HEK293T (cell line): ENCODE measurements around the gene LLCFC1.

Experiments used
- CTCF ChIA-PET: fragments of 350-600 bp; formaldehyde crosslinking; extraction: SDS; loops from one replicate; lab custom pipeline; 2021; ENCODE audit warnings: antibody characterized with exemption, inconsistent platforms; lab: Yijun Ruan, JAX
- POLR2A ChIA-PET: fragments of 350-600 bp; formaldehyde crosslinking; extraction: SDS; loops from one replicate; lab custom pipeline; 2020; ENCODE audit warnings: antibody characterized with exemption, inconsistent platforms; lab: Yijun Ruan, JAX
- DNase-seq: peaks from one replicate; pipeline ENCODE4 v3.0.0; 2012; ENCODE audit warnings: mixed read lengths; ENCODE audit errors: extremely low spot score
- ARNT ChIP-seq: fragments of 450-650 bp; IDR thresholded peaks from 2 replicates; pipeline ENCODE4 v1.6.1; 2017; ENCODE audit warnings: mild to moderate bottlenecking
- BHLHE40 ChIP-seq: fragments of 450-650 bp; IDR thresholded peaks from 2 replicates; pipeline ENCODE4 v1.6.1; 2016; ENCODE audit warnings: mild to moderate bottlenecking, moderate library complexity, borderline replicate concordance
- CTBP1 ChIP-seq: fragments of 450-650 bp; IDR thresholded peaks from 2 replicates; pipeline ENCODE4 v1.6.1; 2016; ENCODE audit warnings: borderline replicate concordance
- ELF4 ChIP-seq: fragments of 450-650 bp; IDR thresholded peaks from 2 replicates; pipeline ENCODE4 v1.6.1; 2017; ENCODE audit warnings: antibody characterized with exemption
- FOXA1 ChIP-seq: fragments of 450-650 bp; IDR thresholded peaks from 2 replicates; pipeline ENCODE4 v1.6.1; 2016; ENCODE audit warnings: mild to moderate bottlenecking
- FOXK2 ChIP-seq: fragments of 450-650 bp; IDR thresholded peaks from 2 replicates; pipeline ENCODE4 v1.6.1; 2016; ENCODE audit warnings: mild to moderate bottlenecking
- FOXM1 ChIP-seq: fragments of 450-650 bp; IDR thresholded peaks from 2 replicates; pipeline ENCODE4 v1.6.1; 2017; ENCODE audit warnings: mild to moderate bottlenecking, borderline replicate concordance
- HDGF ChIP-seq: fragments of 450-650 bp; IDR thresholded peaks from 2 replicates; pipeline ENCODE4 v1.6.1; 2017; ENCODE audit warnings: antibody characterized with exemption, borderline replicate concordance
- L3MBTL2 ChIP-seq: fragments of 450-650 bp; conservative IDR thresholded peaks from 2 replicates; pipeline ENCODE4 v1.6.1; 2016; ENCODE audit warnings: mild to moderate bottlenecking
- LEF1 ChIP-seq: fragments of 450-650 bp; IDR thresholded peaks from 2 replicates; pipeline ENCODE4 v1.6.1; 2017; ENCODE audit warnings: mild to moderate bottlenecking, borderline replicate concordance
- NFRKB ChIP-seq: fragments of 450-650 bp; IDR thresholded peaks from 2 replicates; pipeline ENCODE4 v1.6.1; 2016; ENCODE audit warnings: mild to moderate bottlenecking, moderate library complexity
- PKNOX1 ChIP-seq: fragments of 450-650 bp; IDR thresholded peaks from 2 replicates; pipeline ENCODE4 v1.6.1; 2016
- SP1 ChIP-seq: fragments of 450-650 bp; IDR thresholded peaks from 2 replicates; pipeline ENCODE4 v1.6.1; 2017
- SUZ12 ChIP-seq: fragments of 450-650 bp; IDR thresholded peaks from 2 replicates; pipeline ENCODE4 v1.6.1; 2016; ENCODE audit warnings: mild to moderate bottlenecking
- TARDBP ChIP-seq: fragments of 450-650 bp; IDR thresholded peaks from 2 replicates; pipeline ENCODE4 v1.6.1; 2016
- ZNF384 ChIP-seq: fragments of 450-650 bp; IDR thresholded peaks from 2 replicates; pipeline ENCODE4 v1.6.1; 2016

LLCFC1 gene

GRCh38 chr7:142925413-142925812 is 13.9 kb upstream of the LLCFC1 start:
- CTCF ChIA-PET, result interaction anchor here (1.4 kb wide), 1 partner anchor 8 kb away, joined by 3 read pairs; the partner anchor contains the start of gene TRPV5
- DNase-seq, result peak; percentile 34
- POLR2A ChIA-PET, result no interaction called here
- TF ChIP-seq ARNT, result no peak
- TF ChIP-seq ELF4, result no peak
- TF ChIP-seq CTBP1, result no peak
- TF ChIP-seq HDGF, result no peak
- no peak for TF ChIP-seq FOXM1
- TF ChIP-seq FOXK2, result no peak
- TF ChIP-seq NFRKB, result no peak
- TF ChIP-seq PKNOX1, result no peak
- TF ChIP-seq SP1, result no peak
- TF ChIP-seq TARDBP, result no peak

- ChIA-PET CTCF (no interaction called here), POLR2A (no interaction called here)
- TF ChIP-seq PKNOX1 (no peak), BHLHE40 (no peak), TARDBP (no peak), NFRKB (no peak), FOXA1 (no peak), HDGF (no peak), L3MBTL2 (no peak)
- no peak for DNase-seq
Measured at GRCh38 chr7:142927085-142927745, 12.1 kb upstream of the LLCFC1 start.

GRCh38 chr7:142927949-142928348 is 11.3 kb upstream of the LLCFC1 start:
- TF ChIP-seq TARDBP, result no peak
- no peak for TF ChIP-seq ARNT
- TF ChIP-seq SP1, result no peak
- no peak for TF ChIP-seq LEF1
- TF ChIP-seq HDGF, result no peak
- TF ChIP-seq ELF4, result no peak
- no peak for TF ChIP-seq FOXA1
- no peak for TF ChIP-seq PKNOX1
- TF ChIP-seq NFRKB, result no peak
- no peak for TF ChIP-seq FOXK2
- TF ChIP-seq BHLHE40, result no peak
- no peak for TF ChIP-seq FOXM1
- no peak for TF ChIP-seq CTBP1
- TF ChIP-seq SUZ12, result no peak
- TF ChIP-seq L3MBTL2, result no peak
- TF ChIP-seq ZNF384, result no peak
- POLR2A ChIA-PET, result no interaction called here
- DNase-seq, result no peak
- CTCF ChIA-PET, result no interaction called here

GRCh38 chr7:142930126-142930730 is 9.1 kb upstream of the LLCFC1 start:
- ChIA-PET POLR2A (no interaction called here), CTCF (no interaction called here)
- no peak for TF ChIP-seq LEF1
- no peak for TF ChIP-seq ZNF384
- TF ChIP-seq FOXA1, result no peak
- TF ChIP-seq TARDBP, result no peak
- no peak for TF ChIP-seq SUZ12
- no peak for DNase-seq

- TF ChIP-seq NFRKB (no peak), TARDBP (no peak), ZNF384 (no peak), FOXM1 (no peak), SUZ12 (no peak), ELF4 (no peak), SP1 (no peak), PKNOX1 (no peak)
- CTCF ChIA-PET, result no interaction called here
- POLR2A ChIA-PET, result no interaction called here
- no peak for DNase-seq
Measured at GRCh38 chr7:142932386-142933091, 6.7 kb upstream of the LLCFC1 start.

- POLR2A ChIA-PET, result no interaction called here
- TF ChIP-seq ELF4, result no peak
- TF ChIP-seq FOXA1, result no peak
- TF ChIP-seq SUZ12, result no peak
- no peak for TF ChIP-seq L3MBTL2
- TF ChIP-seq CTBP1, result no peak
- TF ChIP-seq TARDBP, result no peak
- TF ChIP-seq FOXM1, result no peak
- TF ChIP-seq ZNF384, result no peak
- no peak for TF ChIP-seq PKNOX1
- no peak for TF ChIP-seq FOXK2
- TF ChIP-seq SP1, result no peak
- TF ChIP-seq LEF1, result no peak
- no peak for TF ChIP-seq BHLHE40
- TF ChIP-seq NFRKB, result no peak
- no peak for TF ChIP-seq ARNT
- CTCF ChIA-PET, result no interaction called here
- DNase-seq, result no peak
Measured at GRCh38 chr7:142933092-142933475, 6.2 kb upstream of the LLCFC1 start.
